Measurements from ENCODE around the gene CRIP1.

DNA sequence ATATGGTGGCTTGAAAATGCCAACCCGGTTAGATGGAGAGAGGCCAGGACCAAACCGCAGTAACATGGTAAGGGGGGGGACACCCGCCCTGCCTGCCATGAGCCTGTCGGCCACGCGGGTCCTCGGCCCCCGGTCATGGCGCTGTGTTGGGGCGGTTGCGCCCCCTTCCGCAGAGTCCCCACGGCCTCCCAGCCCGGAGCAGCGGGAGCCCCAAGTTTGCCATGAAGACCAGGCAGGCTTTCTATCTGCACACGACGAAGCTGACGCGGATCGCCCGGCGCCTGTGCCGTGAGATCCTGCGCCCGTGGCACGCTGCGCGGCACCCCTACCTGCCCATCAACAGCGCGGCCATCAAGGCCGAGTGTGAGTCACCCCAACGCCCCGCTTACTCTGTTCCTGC is 22.2 kb upstream of the CRIP1 start:
- TF ChIP-seq, protein P1, sequence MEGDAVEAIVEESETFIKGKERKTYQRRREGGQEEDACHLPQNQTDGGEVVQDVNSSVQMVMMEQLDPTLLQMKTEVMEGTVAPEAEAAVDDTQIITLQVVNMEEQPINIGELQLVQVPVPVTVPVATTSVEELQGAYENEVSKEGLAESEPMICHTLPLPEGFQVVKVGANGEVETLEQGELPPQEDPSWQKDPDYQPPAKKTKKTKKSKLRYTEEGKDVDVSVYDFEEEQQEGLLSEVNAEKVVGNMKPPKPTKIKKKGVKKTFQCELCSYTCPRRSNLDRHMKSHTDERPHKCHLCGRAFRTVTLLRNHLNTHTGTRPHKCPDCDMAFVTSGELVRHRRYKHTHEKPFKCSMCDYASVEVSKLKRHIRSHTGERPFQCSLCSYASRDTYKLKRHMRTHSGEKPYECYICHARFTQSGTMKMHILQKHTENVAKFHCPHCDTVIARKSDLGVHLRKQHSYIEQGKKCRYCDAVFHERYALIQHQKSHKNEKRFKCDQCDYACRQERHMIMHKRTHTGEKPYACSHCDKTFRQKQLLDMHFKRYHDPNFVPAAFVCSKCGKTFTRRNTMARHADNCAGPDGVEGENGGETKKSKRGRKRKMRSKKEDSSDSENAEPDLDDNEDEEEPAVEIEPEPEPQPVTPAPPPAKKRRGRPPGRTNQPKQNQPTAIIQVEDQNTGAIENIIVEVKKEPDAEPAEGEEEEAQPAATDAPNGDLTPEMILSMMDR (IDR thresholded peaks at IDR 0.05; ENCODE audit: insufficient read depth, low read length, poor library complexity, severe bottlenecking), result no peak
- TF ChIP-seq EZH2phosphoT487 (conservative IDR thresholded peaks at IDR 0.05; ENCODE audit: low read length), result no peak

Data from SU-DHL-6 (cell line).